Activated naive CD8-positive, alpha-beta T cell (primary cell): ENCODE results near the gene NR3C1.

Experiments
- H3K27ac Mint-ChIP-seq: one replicate; pipeline ENCODE4 v1.8.0; 2021; ENCODE audit warnings: mixed read lengths
- H3K27me3 Mint-ChIP-seq: one replicate; pipeline ENCODE4 v1.8.0; 2021; ENCODE audit warnings: mixed read lengths
- H3K36me3 Mint-ChIP-seq: one replicate; pipeline ENCODE4 v1.8.0; 2021; ENCODE audit warnings: mixed read lengths
- H3K4me1 Mint-ChIP-seq: one replicate; pipeline ENCODE4 v1.8.0; 2021; ENCODE audit warnings: low read depth, mixed read lengths
- H3K4me3 Mint-ChIP-seq: one replicate; pipeline ENCODE4 v1.8.0; 2021; ENCODE audit warnings: mild to moderate bottlenecking, mixed read lengths
- H3K9me3 Mint-ChIP-seq: one replicate; pipeline ENCODE4 v1.8.0; 2021; ENCODE audit warnings: low read depth, mixed read lengths

The NR3C1 gene

GRCh38 chr5:143275512-143276363 lies 127.7 kb downstream of the NR3C1 start:
- Mint-ChIP-seq H3K4me3 (no peak overlapping the region), H3K27me3 (no peaks in the 10 kb centered on the region)

GRCh38 chr5:143274952-143275351 lies 128.5 kb downstream of the NR3C1 start:
- H3K36me3 Mint-ChIP-seq = peaks cover 17% of the 10 kb centered on the region
- no peak overlapping the region for H3K27ac Mint-ChIP-seq
- no peaks in the 10 kb centered on the region for H3K27me3 Mint-ChIP-seq
- H3K4me3 Mint-ChIP-seq = no peak overlapping the region
- H3K9me3 Mint-ChIP-seq = no peaks in the 10 kb centered on the region
- H3K4me1 Mint-ChIP-seq = peaks cover 6% of the 10 kb centered on the region

More at GRCh38 chr5:143275512-143276363, 127.7 kb downstream of the NR3C1 start:
- peaks cover 6% of the 10 kb centered on the region for H3K4me1 Mint-ChIP-seq
- no peak overlapping the region for H3K27ac Mint-ChIP-seq
- peaks cover 19% of the 10 kb centered on the region for H3K36me3 Mint-ChIP-seq
- no peaks in the 10 kb centered on the region for H3K9me3 Mint-ChIP-seq

GRCh38 chr5:143271431-143271830 lies 132.1 kb downstream of the NR3C1 start:
- H3K27me3 Mint-ChIP-seq = no peaks in the 10 kb centered on the region
- H3K4me3 Mint-ChIP-seq = no peak overlapping the region
- no peak overlapping the region for H3K27ac Mint-ChIP-seq
- peaks cover 6% of the 10 kb centered on the region for H3K4me1 Mint-ChIP-seq
- peaks cover 27% of the 10 kb centered on the region for H3K9me3 Mint-ChIP-seq
- peaks cover 23% of the 10 kb centered on the region for H3K36me3 Mint-ChIP-seq

GRCh38 chr5:143268388-143268787 lies 135.1 kb downstream of the NR3C1 start:
- Mint-ChIP-seq H3K4me3 (no peak overlapping the region), H3K9me3 (peaks cover 34% of the 10 kb centered on the region), H3K36me3 (peaks cover 17% of the 10 kb centered on the region), H3K4me1 (no peaks in the 10 kb centered on the region), H3K27ac (no peak overlapping the region), H3K27me3 (no peaks in the 10 kb centered on the region)

GRCh38 chr5:143267186-143267585 lies 136.3 kb downstream of the NR3C1 start:
- H3K4me3 Mint-ChIP-seq = no peak overlapping the region
- no peak overlapping the region for H3K27ac Mint-ChIP-seq
- H3K27me3 Mint-ChIP-seq = no peaks in the 10 kb centered on the region
- peaks cover 4% of the 10 kb centered on the region for H3K4me1 Mint-ChIP-seq
- peaks cover 34% of the 10 kb centered on the region for H3K9me3 Mint-ChIP-seq
- peaks cover 17% of the 10 kb centered on the region for H3K36me3 Mint-ChIP-seq

- Mint-ChIP-seq H3K27ac (no peak overlapping the region), H3K36me3 (peaks cover 20% of the 10 kb centered on the region), H3K4me3 (no peak overlapping the region), H3K4me1 (peaks cover 11% of the 10 kb centered on the region), H3K27me3 (no peaks in the 10 kb centered on the region), H3K9me3 (peaks cover 34% of the 10 kb centered on the region)
Measured at GRCh38 chr5:143265995-143266394, 137.5 kb downstream of the NR3C1 start.

- peaks cover 13% of the 10 kb centered on the region for H3K36me3 Mint-ChIP-seq
- peaks cover 20% of the 10 kb centered on the region for H3K9me3 Mint-ChIP-seq
- H3K4me3 Mint-ChIP-seq = no peak overlapping the region
- H3K27ac Mint-ChIP-seq = no peak overlapping the region
- peaks cover 11% of the 10 kb centered on the region for H3K4me1 Mint-ChIP-seq
- no peaks in the 10 kb centered on the region for H3K27me3 Mint-ChIP-seq
Measured at GRCh38 chr5:143263272-143263810, 140.1 kb downstream of the NR3C1 start.

- Mint-ChIP-seq H3K4me1 (peaks cover 11% of the 10 kb centered on the region), H3K4me3 (no peak overlapping the region), H3K9me3 (peaks cover 13% of the 10 kb centered on the region), H3K36me3 (peaks cover 9% of the 10 kb centered on the region), H3K27me3 (no peaks in the 10 kb centered on the region), H3K27ac (no peak overlapping the region)
Measured at GRCh38 chr5:143262393-143263174, 140.9 kb downstream of the NR3C1 start.

- peaks cover 7% of the 10 kb centered on the region for H3K36me3 Mint-ChIP-seq
- peak overlapping the region; percentile 72 for H3K27ac Mint-ChIP-seq
- H3K9me3 Mint-ChIP-seq = peaks cover 11% of the 10 kb centered on the region
- H3K4me1 Mint-ChIP-seq = peaks cover 11% of the 10 kb centered on the region
- H3K4me3 Mint-ChIP-seq = no peak overlapping the region
- H3K27me3 Mint-ChIP-seq = no peaks in the 10 kb centered on the region
Measured at GRCh38 chr5:143261748-143262392, 141.6 kb downstream of the NR3C1 start.

- peaks cover 3% of the 10 kb centered on the region for H3K36me3 Mint-ChIP-seq
- peaks cover 11% of the 10 kb centered on the region for H3K4me1 Mint-ChIP-seq
- H3K9me3 Mint-ChIP-seq = no peaks in the 10 kb centered on the region
- H3K27ac Mint-ChIP-seq = no peak overlapping the region
- no peak overlapping the region for H3K4me3 Mint-ChIP-seq
- no peaks in the 10 kb centered on the region for H3K27me3 Mint-ChIP-seq
Measured at GRCh38 chr5:143259254-143259605, 144.3 kb downstream of the NR3C1 start.

- H3K36me3 Mint-ChIP-seq = peaks cover 3% of the 10 kb centered on the region
- H3K4me1 Mint-ChIP-seq = peaks cover 11% of the 10 kb centered on the region
- no peak overlapping the region for H3K4me3 Mint-ChIP-seq
- H3K27me3 Mint-ChIP-seq = no peaks in the 10 kb centered on the region
- no peaks in the 10 kb centered on the region for H3K9me3 Mint-ChIP-seq
- no peak overlapping the region for H3K27ac Mint-ChIP-seq
Measured at GRCh38 chr5:143258559-143259253, 144.8 kb downstream of the NR3C1 start.

- no peaks in the 10 kb centered on the region for H3K36me3 Mint-ChIP-seq
- H3K9me3 Mint-ChIP-seq = no peaks in the 10 kb centered on the region
- no peaks in the 10 kb centered on the region for H3K27me3 Mint-ChIP-seq
- no peak overlapping the region for H3K4me3 Mint-ChIP-seq
- no peak overlapping the region for H3K27ac Mint-ChIP-seq
- no peaks in the 10 kb centered on the region for H3K4me1 Mint-ChIP-seq
Measured at GRCh38 chr5:143254819-143255218, 148.7 kb downstream of the NR3C1 start.

GRCh38 chr5:143251946-143252345 lies 151.5 kb downstream of the NR3C1 start:
- H3K36me3 Mint-ChIP-seq = no peaks in the 10 kb centered on the region
- no peak overlapping the region for H3K27ac Mint-ChIP-seq
- no peaks in the 10 kb centered on the region for H3K27me3 Mint-ChIP-seq
- no peaks in the 10 kb centered on the region for H3K9me3 Mint-ChIP-seq
- H3K4me1 Mint-ChIP-seq = no peaks in the 10 kb centered on the region
- H3K4me3 Mint-ChIP-seq = no peak overlapping the region

- Mint-ChIP-seq H3K36me3 (no peaks in the 10 kb centered on the region), H3K4me3 (no peak overlapping the region), H3K4me1 (no peaks in the 10 kb centered on the region), H3K27ac (no peak overlapping the region), H3K9me3 (no peaks in the 10 kb centered on the region), H3K27me3 (no peaks in the 10 kb centered on the region)
Measured at GRCh38 chr5:143251190-143251589, 152.3 kb downstream of the NR3C1 start.
